HCT116 (cell line): ENCODE data around the gene ASB8. TPM values are rescaled to one million over a fixed set of nuclear protein-coding genes. Genes with fewer than 3 reads are reported as not detected.

Source experiments
- ATAC-seq: fragments of 200-7000 bp; cut with Tn5 transposase; 2 replicates; pipeline ENCODE4 v1.9.1; 2020; ENCODE audit warnings: mild to moderate bottlenecking, moderate library complexity
- BruUV-seq: library from RNA; stranded (reverse); fragments of 400-500 nt; replicated peaks from 2 replicates; lab custom pipeline; 2021; lab: Mats Ljungman, UMichigan
- CTCF ChIA-PET: fragments of 300-600 bp; sonication (Branson Sonifier 250); formaldehyde crosslinking; loops from one replicate; lab custom pipeline; 2021; ENCODE audit warnings: antibody characterized with exemption; lab: Charles Lee
- POLR2A ChIA-PET: fragments of 300-600, 350-600 bp; sonication (Branson Sonifier 250); formaldehyde crosslinking; loops from one replicate; lab custom pipeline; 2021; ENCODE audit warnings: antibody characterized with exemption; lab: Charles Lee
- RAD21 ChIA-PET, 2 experiments: fragments of 300-600 bp; sonication (Branson Sonifier 250); formaldehyde crosslinking; loops; one replicate each; lab custom pipeline; 2023; ENCODE audit warnings: low total read pairs in 2 of 2; ENCODE audit not compliant: uncharacterized antibody in 2 of 2, unreplicated experiment in 2 of 2, low non-redundant PET in 1 of 2; lab: Charles Lee
- DNase-seq: peaks from one replicate; pipeline ENCODE4 v3.0.0-alpha.2; 2010; ENCODE audit warnings: low read depth, low spot score
- H2AFZ ChIP-seq: fragments of 200-600 bp; shearing (Covaris generic), sonication (generic); 2 replicates; pipeline ENCODE4 v1.6.1; 2017; ENCODE audit warnings: low read depth, mixed run types, mixed read lengths, antibody characterized with exemption, low read length; ENCODE audit not compliant: poor library complexity, severe bottlenecking
- H3K27ac ChIP-seq: 2 replicates; pipeline ENCODE4 v1.5.1; 2012; ENCODE audit warnings: low read depth, low read length
- H3K27me3 ChIP-seq: fragments of 200-600 bp; sonication (generic); 2 replicates; pipeline ENCODE4 v1.6.1; 2016; ENCODE audit warnings: mixed run types, low read length, mixed read lengths; ENCODE audit not compliant: insufficient read depth
- H3K36me3 ChIP-seq, 2 experiments: fragments of 200-500 bp in 1 of 2; fragments of 200-600 bp in 1 of 2; sonication (Bioruptor generic) in 1 of 2; sonication (generic) in 1 of 2; 2 replicates each; pipeline versions ENCODE4 v1.5.1 to v1.6.1; 2014 to 2016; ENCODE audit warnings: low read length in 2 of 2, inconsistent platforms in 1 of 2, mixed read lengths in 1 of 2, mixed run types in 1 of 2; ENCODE audit not compliant: insufficient read depth in 2 of 2, control insufficient read depth in 1 of 2
- H3K4me1 ChIP-seq, 2 experiments: fragments of 200-600 bp in 1 of 2; sonication (generic) in 1 of 2; 2 replicates each; pipeline versions ENCODE4 v1.5.1 to v1.6.1; 2012 to 2017; ENCODE audit warnings: low read length in 2 of 2, inconsistent platforms in 1 of 2, mild to moderate bottlenecking in 1 of 2, mixed read lengths in 1 of 2, mixed run types in 1 of 2, moderate library complexity in 1 of 2; ENCODE audit not compliant: insufficient read depth in 2 of 2, control insufficient read depth in 1 of 2
- H3K4me2 ChIP-seq: fragments of 200-600 bp; sonication (generic); 2 replicates; pipeline ENCODE4 v1.6.1; 2017; ENCODE audit warnings: mixed run types, low read length, mixed read lengths
- H3K4me3 ChIP-seq, 2 experiments: fragments of 200-600 bp in 1 of 2; sonication (generic) in 1 of 2; replicated peaks in 1 of 2; 2 replicates each; pipeline ENCODE4 v1.5.1; 2011 to 2016; ENCODE audit warnings: low read length in 2 of 2, control low read depth in 1 of 2, low read depth in 1 of 2, mild to moderate bottlenecking in 1 of 2, mixed read lengths in 1 of 2, mixed run types in 1 of 2
- H3K79me2 ChIP-seq: fragments of 200-600 bp; sonication (generic); 2 replicates; pipeline ENCODE4 v1.6.1; 2017; ENCODE audit warnings: mild to moderate bottlenecking, mixed run types, low read length, moderate library complexity, mixed read lengths; ENCODE audit not compliant: insufficient read depth
- H3K9ac ChIP-seq: fragments of 200-600 bp; sonication (generic); 2 replicates; pipeline ENCODE4 v1.6.1; 2016; ENCODE audit warnings: low read length, mixed read lengths
- H3K9me2 ChIP-seq: fragments of 200-600 bp; sonication (generic), shearing (Covaris generic); 2 replicates; pipeline ENCODE4 v1.6.1; 2017; ENCODE audit warnings: mixed run types, mild to moderate bottlenecking, moderate library complexity; ENCODE audit not compliant: insufficient read depth
- H3K9me3 ChIP-seq, 2 experiments: fragments of 200-500 bp in 1 of 2; fragments of 200-600 bp in 1 of 2; sonication (Bioruptor generic) in 1 of 2; sonication (generic) in 1 of 2; 2 replicates each; pipeline ENCODE4 v1.6.1; 2014 to 2017; ENCODE audit warnings: low read length in 2 of 2, mixed read lengths in 2 of 2, inconsistent platforms in 1 of 2, low read depth in 1 of 2, mild to moderate bottlenecking in 1 of 2, mixed run types in 1 of 2, moderate library complexity in 1 of 2; ENCODE audit not compliant: control insufficient read depth in 1 of 2, insufficient read depth in 1 of 2
- H4K20me1 ChIP-seq: fragments of 200-600 bp; sonication (generic), shearing (Covaris generic); 2 replicates; pipeline ENCODE4 v1.6.1; 2017; ENCODE audit warnings: mixed run types, mild to moderate bottlenecking, moderate library complexity; ENCODE audit not compliant: insufficient read depth
- CBX3 ChIP-seq: IDR thresholded peaks from 2 replicates; pipeline ENCODE4 v1.6.1; 2012; ENCODE audit warnings: low read depth
- CEBPB ChIP-seq: IDR thresholded peaks from 2 replicates; pipeline ENCODE4 v1.6.1; 2012; ENCODE audit warnings: low read depth
- CTCF ChIP-seq, 3 experiments: fragments of 200-600 bp in 1 of 3; sonication (generic) in 1 of 3; IDR thresholded peaks in 2 of 3; conservative IDR thresholded peaks in 1 of 3; 2 replicates each; pipeline ENCODE4 v1.5.1; 2012 to 2017; ENCODE audit warnings: low read depth in 2 of 3, low read length in 2 of 3, antibody characterized with exemption in 1 of 3, borderline replicate concordance in 1 of 3, control low read depth in 1 of 3, mild to moderate bottlenecking in 1 of 3, mixed read lengths in 1 of 3, mixed run types in 1 of 3, moderate library complexity in 1 of 3; ENCODE audit not compliant: insufficient read depth in 1 of 3
- EGR1 ChIP-seq: IDR thresholded peaks from 2 replicates; pipeline ENCODE4 v1.6.1; 2012; ENCODE audit warnings: low read depth
- ELF1 ChIP-seq: IDR thresholded peaks from 2 replicates; pipeline ENCODE4 v1.6.1; 2012; ENCODE audit warnings: low read depth, borderline replicate concordance
- FOSL1 ChIP-seq: IDR thresholded peaks from 2 replicates; pipeline ENCODE4 v1.6.1; 2012; ENCODE audit warnings: low read depth
- POLR2A ChIP-seq: IDR thresholded peaks from 2 replicates; pipeline ENCODE4 v1.7.0; 2011; ENCODE audit warnings: borderline replicate concordance; ENCODE audit not compliant: insufficient read depth, insufficient read length; ENCODE audit errors: extremely low read depth
- POLR2AphosphoS5 ChIP-seq: IDR thresholded peaks from 2 replicates; pipeline ENCODE4 v1.6.1; 2011; ENCODE audit warnings: mild to moderate bottlenecking, low read depth, low read length, moderate library complexity
- REST ChIP-seq: IDR thresholded peaks from 2 replicates; pipeline ENCODE4 v1.6.1; 2012; ENCODE audit warnings: low read depth
- SP1 ChIP-seq: IDR thresholded peaks from 2 replicates; pipeline ENCODE4 v1.6.1; 2012; ENCODE audit warnings: low read depth
- ZBTB33 ChIP-seq: IDR thresholded peaks from 2 replicates; pipeline ENCODE4 v1.6.1; 2011; ENCODE audit warnings: mild to moderate bottlenecking, low read length, moderate library complexity; ENCODE audit not compliant: insufficient replicate concordance; ENCODE audit errors: extremely low read depth
- ZFX ChIP-seq: fragments of 450-650 bp; IDR thresholded peaks from 2 replicates; pipeline ENCODE4 v1.6.1; 2017
- intact Hi-C: fragments of 100-400 bp; cut with micrococcal nuclease; formaldehyde crosslinking; loops from 2 replicates; pipeline ENCODE4 v1.10.0; 2022
- total RNA-seq: library from RNA; stranded (reverse); gene quantifications from one replicate; pipeline ENCODE4 v1.2.1, GENCODE V29; 2021; ENCODE audit not compliant: unreplicated experiment

The ASB8 gene
- total RNA-seq, 1 experiment from 2014 or later: 14.0 TPM

- no peak overlapping the region for H3K9ac ChIP-seq
- ATAC-seq (no peak), DNase-seq (no peak)
- no peaks in the 10 kb centered on the region for H3K36me3 ChIP-seq
- no peak overlapping the region for H3K4me3 ChIP-seq
- peaks cover 8% of the 10 kb centered on the region in 2 experiments for H3K4me1 ChIP-seq
- RAD21 ChIA-PET: no interaction called here
- H3K27ac ChIP-seq: no peak overlapping the region
- TF ChIP-seq ELF1 (no peak), ZFX (no peak), CBX3 (no peak), FOSL1 (no peak), POLR2AphosphoS5 (no peak), EGR1 (no peak), CTCF (IDR thresholded peaks at IDR 0.05 in 2 of 3, conservative IDR thresholded peaks at IDR 0.05 in 1 of 3; ENCODE audit: borderline replicate concordance in 1 of 3, insufficient read depth in 1 of 3, low read depth in 2 of 3, low read length in 2 of 3) (no peak), CEBPB (no peak), ZBTB33 (no peak), POLR2A (no peak), REST (no peak), SP1 (no peak)
- TF ChIP-seq, all 23 proteins: peak for 0
- ChIA-PET CTCF (interaction anchor here (1.0 kb wide), 1 partner anchor 255 kb away, joined by 4 read pairs; the partner anchor contains the start of gene VDR), POLR2A (no interaction called here)
- H3K4me2 ChIP-seq: no peak overlapping the region
- H3K79me2 ChIP-seq: 0 out of 2 replicates have a peak, but pooled peaks cover 4% of the 10 kb centered on the region
- intact Hi-C loops: loop anchor here (10.0 kb wide), 2 partner anchors 215 to 445 kb away; no protein-coding TSS in a partner anchor
- no TSS peak for BruUV-seq
- no peaks in the 10 kb centered on the region for H3K27me3 ChIP-seq
- H3K9me3 ChIP-seq: no peaks in the 10 kb centered on the region
- H4K20me1 ChIP-seq: no peaks in the 10 kb centered on the region
- no peak overlapping the region for H2AFZ ChIP-seq
- H3K9me2 ChIP-seq: no peaks in the 10 kb centered on the region
Measured at GRCh38 chr12:48160046-48160445, 2.7 kb upstream of the ASB8 start.
